Spleen (tissue), 11 donors: Measurements from ENCODE around the gene P3H1. TPM values are rescaled to one million over a fixed set of nuclear protein-coding genes. Genes with fewer than 3 reads are reported as not detected.

Experiments
- DNase-seq: peaks from one replicate; pipeline ENCODE4 v3.0.0-alpha.2; 2020
- H3K27ac ChIP-seq, 8 donors: fragments of 200-600 bp; sonication (generic) in 7 of 8; 1 replicate in 4 of 8; 2 replicates in 4 of 8; pipeline versions ENCODE4 v1.5.0 to v1.8.0; 2016 to 2021; ENCODE audit warnings: inconsistent platforms in 4 of 8, mild to moderate bottlenecking in 4 of 8, moderate library complexity in 1 of 8
- H3K27me3 ChIP-seq, 7 donors: fragments of 200-600 bp; sonication (generic) in 6 of 7; replicated peaks in 1 of 7; 1 replicate in 4 of 7; 2 replicates in 3 of 7; pipeline versions ENCODE4 v1.5.0 to v1.8.0; 2016 to 2021; ENCODE audit warnings: inconsistent platforms in 3 of 7, mild to moderate bottlenecking in 1 of 7
- H3K36me3 ChIP-seq, 6 donors: fragments of 200-600 bp; sonication (generic) in 5 of 6; 1 replicate in 4 of 6; 2 replicates in 2 of 6; pipeline versions ENCODE4 v1.5.0 to v1.8.0; 2016 to 2021; ENCODE audit warnings: inconsistent platforms in 2 of 6
- H3K4me1 ChIP-seq, 6 donors: fragments of 200-600 bp; sonication (generic) in 5 of 6; 1 replicate in 3 of 6; 2 replicates in 3 of 6; pipeline versions ENCODE4 v1.5.0 to v1.8.0; 2016 to 2021; ENCODE audit warnings: inconsistent platforms in 3 of 6
- H3K4me3 ChIP-seq, 8 donors: fragments of 200-600 bp; sonication (generic) in 7 of 8; 1 replicate in 4 of 8; 2 replicates in 4 of 8; pipeline versions ENCODE4 v1.5.0 to v1.8.0; 2016 to 2021; ENCODE audit warnings: inconsistent platforms in 4 of 8, mild to moderate bottlenecking in 4 of 8, moderate library complexity in 2 of 8
- H3K9me3 ChIP-seq, 8 donors: fragments of 200-600 bp; sonication (generic) in 7 of 8; 1 replicate in 4 of 8; 2 replicates in 4 of 8; pipeline versions ENCODE4 v1.5.0 to v1.8.0; 2016 to 2021; ENCODE audit warnings: inconsistent platforms in 4 of 8
- CTCF ChIP-seq, 11 experiments: fragments of 200-600 bp in 7 of 11; fragments of 450-650 bp in 4 of 11; sonication (generic) in 4 of 11; IDR thresholded peaks in 8 of 11; conservative IDR thresholded peaks in 3 of 11; 1 replicate in 7 of 11; 2 replicates in 4 of 11; pipeline versions ENCODE4 v1.4.0 to v1.8.0; 2016 to 2021; ENCODE audit warnings: antibody characterized with exemption in 11 of 11, inconsistent platforms in 4 of 11, mild to moderate bottlenecking in 1 of 11
- POLR2A ChIP-seq, 3 donors: fragments of 450-650 bp; IDR thresholded peaks; one replicate each; pipeline ENCODE4 v1.5.1; 2017; ENCODE audit warnings: antibody characterized with exemption in 3 of 3, mild to moderate bottlenecking in 1 of 3
- POLR2AphosphoS5 ChIP-seq, 3 donors: sonication (generic); formaldehyde crosslinking; IDR thresholded peaks; one replicate each; pipeline ENCODE4 v1.5.1; 2017; ENCODE audit warnings: antibody characterized with exemption in 3 of 3
- WGBS, 5 donors: extraction: QIAGEN DNeasy Blood & Tissue Kit in 3 of 5; methylation state at CpG; one replicate each; pipeline versions ENCODE4 v1.1.5 to v1.1.7; 2013 to 2018; 5-methylcytosine and 5-hydroxymethylcytosine counted together
- intact Hi-C: fragments of 100-400 bp; cut with DNase I; formaldehyde crosslinking; loops from one replicate; pipeline ENCODE4 v1.15.0; 2023; ENCODE audit warnings: low total_unique reads
- polyA plus RNA-seq, 3 donors: library from polyadenylated mRNA; stranded (reverse); fragments of 200-250 nt; gene quantifications; one replicate each; pipeline ENCODE4 v1.2.1, GENCODE V29; 2013
- total RNA-seq, 7 donors: library from RNA; depleted of rRNA in 3 of 7; stranded (reverse); fragments of >200 nt in 3 of 7; fragmentation: NEBNext Ultra II Directional in 4 of 7; extraction: Animal tissue kit (Norgen Biotek cat#: 25700) in 4 of 7; gene quantifications; one replicate each; pipeline versions ENCODE4 v1.1.0 to v1.2.1, GENCODE V29; 2016 to 2021
- donor health status: healthy with polysubstance abuse.
- donor health status: DM: no; HTN: no; CAD: no; lungs with moderate emphysema.
- donor health status: DM: no; HTN: no; CAD: no.
- donor health status: Bipolar disorder and iron deficiency.
- donor health status: healthy.
- donor health status: DM: no; HTN: no; CAD: no.
- donor health status: DM: yes; HTN: yes; CAD: no.

The P3H1 gene
- total and polyA plus RNA-seq, 10 donors = 35.1 to 55.8 (median 42.0) TPM

- WGBS, 5 donors = 87 to 91% (median 90%) methylated on average over 12 of the region's 12 CpGs
- H3K9me3 ChIP-seq = no peaks in the 10 kb centered on the region
- H3K27me3 ChIP-seq = no peaks in the 10 kb centered on the region
- H3K4me1 ChIP-seq = peaks cover 0 to 19% (median 12%) of the 10 kb centered on the region in 6 donors
- H3K36me3 ChIP-seq = no peaks in the 10 kb centered on the region
- no peak overlapping the region for H3K27ac ChIP-seq
- intact Hi-C loops = no loop called here
- H3K4me3 ChIP-seq = no peak overlapping the region
- TF ChIP-seq POLR2A (IDR thresholded peaks at IDR 0.05) = no peak
- TF ChIP-seq CTCF (IDR thresholded peaks at IDR 0.05 in 8 of 11, conservative IDR thresholded peaks at IDR 0.05 in 3 of 11) = no peak
- TF ChIP-seq POLR2AphosphoS5 (IDR thresholded peaks at IDR 0.05) = no peak
- DNase-seq = no peak
Measured at GRCh38 chr1:42733415-42734200, 33.2 kb downstream of the P3H1 start.

GRCh38 chr1:42732126-42732680, 34.6 kb downstream of the P3H1 start:
- intact Hi-C loops = no loop called here
- Histone ChIP-seq H3K9me3 (no peaks in the 10 kb centered on the region), H3K27me3 (no peaks in the 10 kb centered on the region), H3K4me1 (peaks cover 0 to 11% (median 6%) of the 10 kb centered on the region in 6 donors), H3K27ac (no peak overlapping the region), H3K4me3 (no peak overlapping the region), H3K36me3 (no peaks in the 10 kb centered on the region)
- 79 to 88% (median 83%) methylated on average over 10 of the region's 10 CpGs for WGBS, 5 donors
- TF ChIP-seq POLR2AphosphoS5 (IDR thresholded peaks at IDR 0.05) = no peak
- TF ChIP-seq CTCF (IDR thresholded peaks at IDR 0.05 in 8 of 11, conservative IDR thresholded peaks at IDR 0.05 in 3 of 11) = no peak
- TF ChIP-seq POLR2A (IDR thresholded peaks at IDR 0.05) = no peak
- DNase-seq = no peak

- Histone ChIP-seq H3K9me3 (no peaks in the 10 kb centered on the region), H3K4me1 (peaks cover 0 to 6% (median 2%) of the 10 kb centered on the region in 6 donors), H3K36me3 (no peaks in the 10 kb centered on the region), H3K27me3 (no peaks in the 10 kb centered on the region), H3K27ac (no peak overlapping the region), H3K4me3 (no peak overlapping the region)
- DNase-seq = no peak
- intact Hi-C loops = no loop called here
- no peak for TF ChIP-seq POLR2AphosphoS5 (IDR thresholded peaks at IDR 0.05)
- no peak for TF ChIP-seq CTCF (IDR thresholded peaks at IDR 0.05 in 8 of 11, conservative IDR thresholded peaks at IDR 0.05 in 3 of 11)
- TF ChIP-seq POLR2A (IDR thresholded peaks at IDR 0.05) = no peak
- 81 to 94% (median 88%) methylated on average over 3 of the region's 3 CpGs for WGBS, 5 donors
Measured at GRCh38 chr1:42731585-42731984, 35.2 kb downstream of the P3H1 start.

GRCh38 chr1:42730988-42731387, 35.8 kb downstream of the P3H1 start:
- H3K36me3 ChIP-seq = no peaks in the 10 kb centered on the region
- H3K9me3 ChIP-seq = no peaks in the 10 kb centered on the region
- 46 to 75% (median 68%) methylated on average over 4 of the region's 4 CpGs for WGBS, 5 donors
- intact Hi-C loops = no loop called here
- TF ChIP-seq POLR2A (IDR thresholded peaks at IDR 0.05) = no peak
- TF ChIP-seq CTCF (IDR thresholded peaks at IDR 0.05 in 8 of 11, conservative IDR thresholded peaks at IDR 0.05 in 3 of 11) = no peak
- TF ChIP-seq POLR2AphosphoS5 (IDR thresholded peaks at IDR 0.05) = no peak
- peaks cover 0 to 1% (median 0%) of the 10 kb centered on the region in 6 donors for H3K4me1 ChIP-seq
- H3K27ac ChIP-seq = no peak overlapping the region
- no peak overlapping the region for H3K4me3 ChIP-seq
- no peaks in the 10 kb centered on the region for H3K27me3 ChIP-seq
- DNase-seq = no peak
